Measurements from ENCODE around the gene SCFD2.

GRCh38 chr4:53267026-53267425, 98.8 kb downstream of the SCFD2 start:
- no peak for TF ChIP-seq CTCF (IDR thresholded peaks at IDR 0.05)
- no peak for TF ChIP-seq EP300 (IDR thresholded peaks at IDR 0.05)
- TF ChIP-seq POLR2A (IDR thresholded peaks at IDR 0.05), result no peak

Measured in sigmoid colon (tissue), 4 donors.